ENCODE measurements around the gene XK.

- TF ChIP-seq CTCF (IDR thresholded peaks at IDR 0.05) (no peak), POLR2A (IDR thresholded peaks at IDR 0.05) (no peak)
These were observed 1.2 kb upstream of the XK start for GRCh38 chrX:37684426-37684825.
